GM12865 (cell line): Measurements from ENCODE around the gene PTF1A.

Source experiments
- DNase-seq: peaks from one replicate; pipeline ENCODE4 v3.0.0; 2010; ENCODE audit warnings: low read depth
- H3K4me3 ChIP-seq: 2 replicates; pipeline ENCODE4 v1.5.1; 2011; ENCODE audit warnings: mild to moderate bottlenecking, low read depth, low read length, control low read depth
- CTCF ChIP-seq: IDR thresholded peaks from 2 replicates; pipeline ENCODE4 v1.5.1; 2011; ENCODE audit warnings: low read length, control low read depth, low read depth, inconsistent platforms; ENCODE audit not compliant: insufficient read depth; ENCODE audit errors: missing control alignments

Gene PTF1A

GRCh38 chr10:23198940-23199767, 7.0 kb downstream of the PTF1A start:
- no peak for DNase-seq
- TF ChIP-seq CTCF: no peak
- no peak overlapping the region for H3K4me3 ChIP-seq

GRCh38 chr10:23199768-23200511, 7.8 kb downstream of the PTF1A start:
- no peak for DNase-seq
- no peak overlapping the region for H3K4me3 ChIP-seq
- no peak for TF ChIP-seq CTCF

GRCh38 chr10:23200586-23200985, 8.5 kb downstream of the PTF1A start:
- TF ChIP-seq CTCF: no peak
- DNase-seq: no peak
- H3K4me3 ChIP-seq: no peak overlapping the region

- no peak overlapping the region for H3K4me3 ChIP-seq
- no peak for TF ChIP-seq CTCF
- DNase-seq: no peak
Observed at GRCh38 chr10:23200997-23201652, 9.0 kb downstream of the PTF1A start.

GRCh38 chr10:23201837-23202236, 9.7 kb downstream of the PTF1A start:
- no peak for DNase-seq
- no peak for TF ChIP-seq CTCF
- no peak overlapping the region for H3K4me3 ChIP-seq

- H3K4me3 ChIP-seq: no peak overlapping the region
- TF ChIP-seq CTCF: no peak
- no peak for DNase-seq
Observed at GRCh38 chr10:23202779-23203178, 10.7 kb downstream of the PTF1A start.
